ENCODE measurements around the gene CPXM2.

- TF ChIP-seq EZH2 (IDR thresholded peaks at IDR 0.05; ENCODE audit: insufficient read depth, poor library complexity, severe bottlenecking) = no peak
- TF ChIP-seq EZH2phosphoT487 (IDR thresholded peaks at IDR 0.05; ENCODE audit: insufficient read depth, low read depth) = no peak
These were observed 102.6 kb downstream of the CPXM2 start for GRCh38 chr10:123788981-123789380.
